Thymus (tissue), 11 donors: ENCODE data around the gene CDCP2. TPM values are rescaled to one million over a fixed set of nuclear protein-coding genes. Genes with fewer than 3 reads are reported as not detected.

Source experiments
- DNase-seq, 9 donors: peaks; one replicate each; pipeline ENCODE4 v3.0.0-alpha.2; 2013; ENCODE audit warnings: low spot score in 9 of 9, low read depth in 6 of 9, missing footprints in 1 of 9
- H3K27ac ChIP-seq, 2 donors: one replicate each; pipeline ENCODE4 v1.5.1; 2013; ENCODE audit warnings: control low read depth in 1 of 2, low read depth in 1 of 2, low read length in 1 of 2, mild to moderate bottlenecking in 1 of 2, moderate library complexity in 1 of 2
- H3K27me3 ChIP-seq, 2 donors: one replicate each; pipeline ENCODE4 v1.5.1; 2013; ENCODE audit warnings: low read length in 1 of 2; ENCODE audit not compliant: control insufficient read depth in 2 of 2, insufficient read depth in 1 of 2
- H3K36me3 ChIP-seq, 2 donors: one replicate each; pipeline ENCODE4 v1.5.1; 2013; ENCODE audit warnings: low read length in 1 of 2, mild to moderate bottlenecking in 1 of 2, moderate library complexity in 1 of 2; ENCODE audit not compliant: control insufficient read depth in 2 of 2, insufficient read depth in 2 of 2
- H3K4me1 ChIP-seq, 2 donors: one replicate each; pipeline ENCODE4 v1.5.1; 2013; ENCODE audit warnings: low read length in 2 of 2; ENCODE audit not compliant: control insufficient read depth in 2 of 2, insufficient read depth in 2 of 2
- H3K4me3 ChIP-seq, 2 donors: one replicate each; pipeline ENCODE4 v1.5.1; 2013; ENCODE audit warnings: low read length in 2 of 2, control low read depth in 1 of 2, mild to moderate bottlenecking in 1 of 2
- H3K9me3 ChIP-seq, 2 donors: one replicate each; pipeline ENCODE4 v1.5.1; 2013; ENCODE audit warnings: low read length in 1 of 2, mild to moderate bottlenecking in 1 of 2; ENCODE audit not compliant: control insufficient read depth in 2 of 2, insufficient read depth in 1 of 2
- WGBS: extraction: QIAGEN DNeasy Blood & Tissue Kit; methylation state at CpG from one replicate; pipeline ENCODE4 v1.1.7; 2013; 5-methylcytosine and 5-hydroxymethylcytosine counted together
- polyA plus RNA-seq: library from polyadenylated mRNA; stranded (reverse); fragments of 200-250 nt; gene quantifications from one replicate; pipeline ENCODE4 v1.2.3, GENCODE V29; 2013
- total RNA-seq: library from RNA; stranded (reverse); fragments of 120-200 nt; gene quantifications from one replicate; pipeline ENCODE4 v1.2.4, GENCODE V29; 2013
- donor health status: healthy.

CDCP2 gene
- total and polyA plus RNA-seq, 2 donors, result not detected

DNA sequence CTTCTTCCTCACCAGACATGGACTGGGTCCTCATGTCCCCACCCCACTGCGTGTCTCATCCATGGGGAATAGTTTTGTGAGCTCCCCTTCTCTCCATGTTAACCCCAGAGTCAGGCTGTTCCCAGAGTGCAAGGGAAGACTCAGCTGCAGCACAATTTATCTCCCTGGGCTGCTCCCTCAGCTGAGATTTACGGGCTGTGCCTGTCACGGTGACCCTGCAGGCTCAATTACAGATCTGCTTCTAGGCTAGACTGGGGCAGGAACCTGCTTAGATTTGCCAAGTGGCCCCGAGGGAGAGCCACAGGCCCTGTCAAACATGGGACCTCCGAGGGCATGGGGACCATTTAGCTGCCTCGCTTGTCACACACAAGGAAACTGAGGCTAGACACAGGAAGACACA lies 37.8 kb downstream of the CDCP2 start:
- 96% methylated on average over 6 of the region's 6 CpGs for WGBS
- Histone ChIP-seq H3K4me1 (no peaks in the 10 kb centered on the region), H3K27me3 (no peaks in the 10 kb centered on the region)

DNA sequence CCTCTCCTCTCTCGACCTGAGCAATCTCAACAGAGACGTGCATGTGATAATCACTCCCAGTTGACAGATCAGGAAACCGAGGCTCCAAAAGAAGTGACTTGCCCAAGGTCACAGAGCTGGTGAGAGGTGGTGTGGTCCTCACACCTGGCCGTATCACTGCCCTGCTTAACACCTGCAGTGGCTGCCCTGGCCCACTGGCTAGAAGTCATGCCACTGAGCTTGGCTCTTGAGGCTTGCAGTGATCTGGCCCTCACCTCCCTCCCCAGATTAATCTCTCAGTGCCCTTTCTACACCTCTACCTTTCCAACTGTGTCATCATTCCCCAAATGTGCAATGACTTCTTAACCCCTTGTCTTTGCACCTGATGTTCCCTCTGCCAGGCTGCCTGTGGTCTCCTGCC lies 38.8 kb downstream of the CDCP2 start:
- no peaks in the 10 kb centered on the region for H3K36me3 ChIP-seq
- no peaks in the 10 kb centered on the region for H3K4me1 ChIP-seq
- H3K27me3 ChIP-seq, result no peaks in the 10 kb centered on the region
- H3K27ac ChIP-seq, result no peak overlapping the region
- no peak for DNase-seq
- H3K4me3 ChIP-seq, result no peak overlapping the region
- no peaks in the 10 kb centered on the region for H3K9me3 ChIP-seq
- WGBS, result 96% methylated on average over 4 of the region's 4 CpGs

More for the DNA sequence above, 37.8 kb downstream of the CDCP2 start:
- Histone ChIP-seq H3K27ac (no peak overlapping the region), H3K36me3 (no peaks in the 10 kb centered on the region), H3K4me3 (no peak overlapping the region), H3K9me3 (no peaks in the 10 kb centered on the region)
- no peak for DNase-seq

DNA sequence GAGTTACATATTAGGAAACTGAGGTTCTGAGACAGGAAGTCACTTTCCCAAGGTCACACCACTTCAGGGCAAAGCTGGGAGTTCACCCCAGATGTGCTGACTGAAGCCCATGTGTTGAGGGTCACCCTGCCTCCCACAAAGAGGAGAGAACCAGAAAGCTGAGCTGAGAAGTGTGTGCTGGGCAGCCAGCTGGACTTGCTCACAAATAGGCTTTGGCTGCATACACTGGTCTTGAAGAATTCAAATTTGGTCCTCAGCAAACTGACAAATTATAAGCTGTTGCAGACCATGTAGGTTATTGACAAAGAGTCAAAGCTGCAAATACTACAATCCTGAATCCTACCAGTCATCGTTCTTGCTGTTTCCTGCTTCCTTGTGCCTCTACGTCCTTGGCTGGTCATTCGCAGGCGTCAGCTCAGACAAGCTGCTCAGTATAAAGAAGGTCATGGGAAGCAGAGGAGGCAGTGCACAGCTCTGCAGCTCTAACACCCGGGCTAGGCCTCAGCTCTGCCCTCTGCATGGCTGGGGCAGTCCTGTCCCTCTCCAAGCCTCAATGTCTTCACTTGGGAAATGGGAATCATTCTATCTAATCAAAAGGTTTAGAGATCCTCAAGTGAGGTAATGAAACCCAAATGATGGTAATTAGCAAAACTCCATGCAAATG lies 40.0 kb downstream of the CDCP2 start:
- Histone ChIP-seq H3K36me3 (no peaks in the 10 kb centered on the region), H3K4me3 (no peak overlapping the region), H3K27me3 (no peaks in the 10 kb centered on the region), H3K4me1 (no peaks in the 10 kb centered on the region), H3K27ac (no peak overlapping the region), H3K9me3 (no peaks in the 10 kb centered on the region)
- WGBS, result 97% methylated on average over 5 of the region's 5 CpGs
- no peak for DNase-seq

DNA sequence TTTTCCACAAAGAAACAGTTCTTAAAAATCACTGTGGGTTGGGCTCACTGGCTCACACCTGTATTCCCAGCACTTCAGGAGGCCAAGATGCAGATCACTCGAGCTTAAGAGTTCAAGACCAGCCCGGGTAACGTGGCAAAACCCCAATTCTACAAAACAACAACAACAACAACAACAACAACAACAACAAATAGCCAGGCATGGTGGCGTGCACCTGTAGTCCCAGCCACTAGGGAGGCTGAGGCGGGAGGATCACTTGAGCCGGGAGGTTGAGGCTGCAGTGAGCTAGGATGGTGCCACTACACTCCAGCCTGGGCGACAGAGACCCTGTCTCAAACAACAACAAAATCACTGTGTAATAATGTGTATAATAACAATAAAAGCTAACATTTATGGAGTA lies 40.8 kb downstream of the CDCP2 start:
- Histone ChIP-seq H3K27ac (no peak overlapping the region), H3K27me3 (no peaks in the 10 kb centered on the region), H3K4me1 (no peaks in the 10 kb centered on the region), H3K36me3 (no peaks in the 10 kb centered on the region), H3K4me3 (no peak overlapping the region), H3K9me3 (no peaks in the 10 kb centered on the region)
- 96% methylated on average over 7 of the region's 7 CpGs for WGBS
- no peak for DNase-seq

DNA sequence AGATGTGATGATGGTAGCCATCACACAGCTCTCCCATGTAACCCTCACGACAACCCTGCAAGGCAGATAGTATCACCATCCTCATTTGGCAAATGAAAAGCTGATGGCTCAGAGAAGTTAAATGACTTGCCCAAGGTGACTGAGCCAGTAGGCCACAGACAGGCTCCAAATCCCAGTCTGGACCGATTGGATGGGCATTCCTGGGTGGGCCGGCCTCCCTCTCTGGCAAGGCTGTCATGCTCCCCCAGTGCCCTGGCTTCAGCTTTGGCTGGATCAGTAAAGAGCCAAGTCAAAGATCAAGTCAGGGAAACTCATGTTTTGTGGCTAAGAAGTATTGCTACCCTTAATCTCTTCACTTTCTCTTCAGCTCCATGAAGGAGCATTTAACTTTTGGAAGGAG lies 41.2 kb downstream of the CDCP2 start:
- Histone ChIP-seq H3K27me3 (no peaks in the 10 kb centered on the region), H3K36me3 (no peaks in the 10 kb centered on the region), H3K9me3 (no peaks in the 10 kb centered on the region), H3K27ac (no peak overlapping the region), H3K4me1 (no peaks in the 10 kb centered on the region), H3K4me3 (no peak overlapping the region)
- 83% methylated on average over 3 of the region's 3 CpGs for WGBS
- DNase-seq, result no peak

DNA sequence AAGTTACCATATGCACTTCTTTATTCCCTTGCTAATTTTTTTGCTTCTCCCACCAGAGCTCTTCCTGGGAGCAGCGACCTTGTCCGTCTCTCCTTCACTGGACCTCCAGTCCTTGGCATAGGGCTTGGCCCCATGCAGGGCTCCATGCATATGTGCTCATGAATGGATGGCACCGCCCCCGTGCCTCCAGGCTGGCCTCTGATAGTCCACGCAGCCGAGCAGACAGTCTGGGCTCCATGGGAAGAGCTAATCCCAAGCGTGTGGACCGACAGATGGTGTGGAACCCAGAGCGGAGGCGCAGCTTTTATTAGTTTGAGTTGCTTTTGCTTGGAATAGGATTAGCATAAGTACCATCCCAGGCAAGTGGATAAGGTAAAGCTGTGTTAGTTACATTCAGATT lies 41.8 kb downstream of the CDCP2 start:
- Histone ChIP-seq H3K27me3 (no peaks in the 10 kb centered on the region), H3K27ac (no peak overlapping the region), H3K9me3 (no peaks in the 10 kb centered on the region), H3K36me3 (no peaks in the 10 kb centered on the region), H3K4me1 (no peaks in the 10 kb centered on the region), H3K4me3 (no peak overlapping the region)
- WGBS, result 97% methylated on average over 10 of the region's 10 CpGs
- no peak for DNase-seq

DNA sequence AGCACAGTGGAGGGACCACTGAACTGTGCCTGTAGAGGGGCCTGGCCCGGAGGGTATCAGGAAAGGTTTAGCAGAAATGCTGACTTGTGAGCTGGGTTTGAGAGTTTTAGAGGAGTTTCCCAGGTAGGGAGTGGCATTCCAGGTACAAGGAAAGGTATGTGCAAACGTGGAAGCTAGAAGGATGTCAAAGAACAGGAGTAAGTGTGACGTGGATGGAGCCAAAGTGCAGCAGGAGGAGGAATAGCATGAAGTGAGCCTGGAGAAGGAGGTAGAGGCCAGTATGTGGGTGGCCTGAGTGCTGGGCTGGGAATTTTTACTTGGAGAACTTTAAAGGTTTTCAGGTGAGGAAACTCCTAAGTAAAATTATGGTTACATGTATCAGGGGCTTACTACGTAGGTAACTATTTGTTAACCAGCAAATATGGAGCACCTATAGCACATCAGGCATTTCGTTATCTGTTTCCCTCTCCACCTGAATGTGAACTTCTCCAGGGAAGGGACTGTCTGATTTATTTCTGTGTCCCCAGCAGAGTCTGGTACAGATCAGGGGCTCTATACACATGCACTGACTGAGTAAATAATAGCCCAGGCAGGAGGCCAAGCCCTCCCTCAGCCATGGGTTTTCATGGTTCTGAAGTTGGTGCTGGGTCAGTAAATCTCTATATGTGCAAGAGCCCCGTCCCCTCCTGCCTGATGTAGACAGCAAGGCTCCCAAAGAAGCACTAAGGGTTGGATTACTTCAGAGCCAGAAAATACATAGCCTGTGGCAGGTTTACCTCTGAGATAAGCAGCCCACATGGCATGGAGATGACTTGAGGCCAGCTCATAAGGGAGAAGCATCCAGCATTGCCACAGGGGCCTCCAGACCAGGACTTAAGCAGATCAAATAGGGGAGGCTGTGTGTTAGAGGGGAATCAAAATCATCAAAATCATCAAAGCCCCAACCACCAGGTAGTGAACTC lies 43.4 kb downstream of the CDCP2 start:
- WGBS, result 96% methylated on average over 6 of the region's 6 CpGs
- Histone ChIP-seq H3K9me3 (no peaks in the 10 kb centered on the region), H3K36me3 (peaks cover 0 to 4% of the 10 kb centered on the region in 2 donors), H3K27me3 (no peaks in the 10 kb centered on the region), H3K4me3 (no peak overlapping the region), H3K4me1 (no peaks in the 10 kb centered on the region), H3K27ac (no peak overlapping the region)
- DNase-seq, result no peak

DNA sequence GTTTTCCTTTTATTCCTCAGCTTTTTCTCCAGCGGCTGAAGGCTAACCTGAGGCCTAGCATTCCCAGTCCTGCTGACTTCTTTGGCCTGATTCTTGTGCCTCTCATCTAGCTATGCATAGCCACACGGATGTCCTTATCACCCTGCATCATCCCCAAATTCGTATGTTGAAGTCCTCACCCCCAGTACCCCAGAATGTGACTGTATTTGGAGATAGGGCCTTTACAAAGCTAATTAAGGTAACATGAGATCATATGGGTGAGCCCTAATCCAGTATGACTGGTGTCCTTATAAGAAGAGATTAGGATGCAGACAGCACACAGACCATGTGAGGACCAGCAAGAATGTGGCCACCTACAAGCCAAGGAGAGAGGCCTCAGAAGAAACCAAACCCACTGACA lies 44.6 kb downstream of the CDCP2 start:
- H3K27ac ChIP-seq, result no peak overlapping the region
- no peaks in the 10 kb centered on the region for H3K9me3 ChIP-seq
- 98% methylated on average over 3 of the region's 3 CpGs for WGBS
- no peaks in the 10 kb centered on the region for H3K27me3 ChIP-seq
- H3K4me3 ChIP-seq, result no peak overlapping the region
- H3K4me1 ChIP-seq, result no peaks in the 10 kb centered on the region
- peaks cover 0 to 8% of the 10 kb centered on the region in 2 donors for H3K36me3 ChIP-seq
- no peak for DNase-seq

DNA sequence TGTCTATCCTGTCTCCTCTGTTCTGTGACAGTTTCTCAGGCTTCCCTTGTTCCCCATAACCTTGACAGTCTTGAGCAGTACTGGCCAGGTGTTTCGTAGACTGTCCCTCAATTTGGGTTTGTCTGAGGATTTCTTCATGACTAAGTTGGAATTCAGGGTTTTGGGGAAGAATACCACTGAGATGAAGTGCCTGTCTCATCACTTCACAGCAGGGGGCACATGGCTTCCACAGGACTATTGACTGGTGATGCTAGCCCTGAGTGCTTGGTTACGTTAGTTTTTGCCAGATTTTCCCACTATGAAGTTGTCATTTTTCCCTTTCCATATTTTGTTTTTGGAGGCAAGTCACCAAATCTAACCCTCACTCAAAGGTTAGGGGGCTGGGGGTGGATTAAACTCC lies 45.7 kb downstream of the CDCP2 start:
- Histone ChIP-seq H3K4me1 (no peaks in the 10 kb centered on the region), H3K9me3 (no peaks in the 10 kb centered on the region), H3K27me3 (no peaks in the 10 kb centered on the region), H3K27ac (no peak overlapping the region), H3K4me3 (no peak overlapping the region), H3K36me3 (peaks cover 0 to 11% of the 10 kb centered on the region in 2 donors)
- 95% methylated on average over 2 of the region's 2 CpGs for WGBS
- no peak for DNase-seq
